ENCODE measurements around the gene GSTM2.

Gene GSTM2

GRCh38 chr1:109642626-109643025 lies 25.2 kb upstream of the GSTM2 start:
- Histone ChIP-seq H3K4me3 (ENCODE audit: low read depth, low read length) (no peak overlapping the region), H3K36me3 (replicated peaks) (no peaks in the 10 kb centered on the region), H3K27ac (no peak overlapping the region), H3K27me3 (replicated peaks) (no peaks in the 10 kb centered on the region)
- in situ Hi-C loops (cut with HindIII; ENCODE audit: low pct_ligation_motif_present, low sequenced_read_pairs): no loop called here
- DNase-seq: no peak
- no peak for TF ChIP-seq CTCF (IDR thresholded peaks at IDR 0.05; ENCODE audit: low read depth, low read length, missing control alignments)

GRCh38 chr1:109643385-109644230 lies 24.2 kb upstream of the GSTM2 start:
- Histone ChIP-seq H3K4me3 (ENCODE audit: low read depth, low read length) (no peak overlapping the region), H3K27me3 (replicated peaks) (no peaks in the 10 kb centered on the region), H3K27ac (no peak overlapping the region), H3K36me3 (replicated peaks) (no peaks in the 10 kb centered on the region)
- peak; percentile 97 for TF ChIP-seq CTCF (IDR thresholded peaks at IDR 0.05; ENCODE audit: low read depth, low read length, missing control alignments)
- DNase-seq: peak; percentile 65
- in situ Hi-C loops (cut with HindIII; ENCODE audit: low pct_ligation_motif_present, low sequenced_read_pairs): no loop called here

GRCh38 chr1:109644670-109645069 lies 23.2 kb upstream of the GSTM2 start:
- no peak for DNase-seq
- Histone ChIP-seq H3K4me3 (ENCODE audit: low read depth, low read length) (no peak overlapping the region), H3K36me3 (replicated peaks) (no peaks in the 10 kb centered on the region), H3K27ac (no peak overlapping the region), H3K27me3 (replicated peaks) (no peaks in the 10 kb centered on the region)
- TF ChIP-seq CTCF (IDR thresholded peaks at IDR 0.05; ENCODE audit: low read depth, low read length, missing control alignments): no peak
- in situ Hi-C loops (cut with HindIII; ENCODE audit: low pct_ligation_motif_present, low sequenced_read_pairs): no loop called here

- no peak for DNase-seq
- no peak overlapping the region for H3K27ac ChIP-seq
- in situ Hi-C loops (cut with HindIII; ENCODE audit: low pct_ligation_motif_present, low sequenced_read_pairs): no loop called here
- H3K27me3 ChIP-seq (replicated peaks): no peaks in the 10 kb centered on the region
- TF ChIP-seq CTCF (IDR thresholded peaks at IDR 0.05; ENCODE audit: low read depth, low read length, missing control alignments): peak; percentile 33
- H3K4me3 ChIP-seq (ENCODE audit: low read depth, low read length): no peak overlapping the region
- H3K36me3 ChIP-seq (replicated peaks): no peaks in the 10 kb centered on the region
These were observed 18.4 kb upstream of the GSTM2 start for GRCh38 chr1:109649491-109649914.

GRCh38 chr1:109650609-109651008 lies 17.2 kb upstream of the GSTM2 start:
- no peak overlapping the region for H3K4me3 ChIP-seq (ENCODE audit: low read depth, low read length)
- H3K36me3 ChIP-seq (replicated peaks): no peaks in the 10 kb centered on the region
- no peaks in the 10 kb centered on the region for H3K27me3 ChIP-seq (replicated peaks)
- TF ChIP-seq CTCF (IDR thresholded peaks at IDR 0.05; ENCODE audit: low read depth, low read length, missing control alignments): no peak
- in situ Hi-C loops (cut with HindIII; ENCODE audit: low pct_ligation_motif_present, low sequenced_read_pairs): loop anchor here (10.0 kb wide), 1 partner anchor 114 kb away; the partner anchor contains the start of gene EPS8L3
- no peak overlapping the region for H3K27ac ChIP-seq
- DNase-seq: no peak

Data from brain microvascular endothelial cell (primary cell).